Activated naive CD4-positive, alpha-beta T cell treated with anti-CD3 and anti-CD28 coated beads for 36 hours (primary cell): Measurements from ENCODE around the gene ARFGAP3. TPM values are rescaled to one million over a fixed set of nuclear protein-coding genes. Genes with fewer than 3 reads are reported as not detected.

Source experiments
- CTCF ChIA-PET: fragments of 350-600 bp; sonication (Branson Sonifier 250); formaldehyde crosslinking; loops from one replicate; lab custom pipeline; 2021; ENCODE audit warnings: antibody characterized with exemption; lab: Charles Lee
- DNase-seq: peaks from one replicate; pipeline ENCODE4 v3.0.0-alpha.2; 2020
- H3K27ac Mint-ChIP-seq: one replicate; pipeline ENCODE4 v1.8.0; 2021; ENCODE audit warnings: mild to moderate bottlenecking, mixed read lengths
- H3K27me3 Mint-ChIP-seq: one replicate; pipeline ENCODE4 v1.8.0; 2021; ENCODE audit warnings: low read depth, mixed read lengths
- H3K36me3 Mint-ChIP-seq: one replicate; pipeline ENCODE4 v1.8.0; 2021; ENCODE audit warnings: low read depth, mixed read lengths
- H3K4me1 Mint-ChIP-seq: one replicate; pipeline ENCODE4 v1.8.0; 2021; ENCODE audit warnings: low read depth, mixed read lengths
- H3K4me3 Mint-ChIP-seq: one replicate; pipeline ENCODE4 v1.8.0; 2021; ENCODE audit warnings: mild to moderate bottlenecking, moderate library complexity, mixed read lengths
- H3K9me3 Mint-ChIP-seq: one replicate; pipeline ENCODE4 v1.8.0; 2021; ENCODE audit warnings: mixed read lengths
- intact Hi-C: fragments of 100-400 bp; cut with micrococcal nuclease; formaldehyde crosslinking; loops from one replicate; pipeline ENCODE4 v1.15.1; 2023
- total RNA-seq, 2 experiments: library from RNA; stranded (reverse); gene quantifications; one replicate each; pipeline ENCODE4 v1.2.3, GENCODE V29; 2021

Gene ARFGAP3
- total RNA-seq, 2 experiments from 2014 or later = 25.6 to 28.6 TPM

DNA sequence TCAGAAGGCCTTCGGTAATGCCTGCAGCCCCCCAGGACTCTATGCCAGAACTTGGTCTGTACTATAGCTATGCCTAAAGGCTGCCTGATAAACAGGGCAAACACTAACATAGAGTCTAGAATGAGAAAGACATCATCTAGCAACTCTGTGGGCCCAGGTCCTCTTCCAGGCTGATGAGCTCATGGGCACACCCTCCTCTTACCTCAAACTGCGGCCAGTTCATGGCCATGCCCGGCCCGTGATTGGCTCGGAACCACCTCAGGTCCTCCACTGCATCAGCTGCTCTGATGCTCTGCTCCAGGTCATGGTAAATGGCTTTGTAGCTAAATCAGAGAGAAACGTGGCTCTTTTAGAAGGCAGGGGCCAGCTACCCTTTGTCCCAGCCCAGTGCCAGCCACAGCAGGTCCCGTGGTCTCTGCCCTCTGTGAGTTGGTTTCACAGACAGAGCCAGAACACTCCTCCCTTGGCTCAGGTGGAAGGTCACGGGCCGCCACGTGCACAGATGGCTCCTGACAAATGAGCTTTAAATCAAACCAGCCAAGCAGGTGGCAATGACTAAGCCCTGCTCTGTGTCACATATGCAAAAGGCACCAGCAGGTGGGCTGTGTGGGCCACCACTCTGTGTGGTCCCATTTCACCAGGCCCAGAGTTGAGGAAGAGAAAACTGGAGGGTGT, 25.0 kb upstream of the ARFGAP3 start:
- Mint-ChIP-seq H3K4me3 (no peak overlapping the region), H3K4me1 (no peaks in the 10 kb centered on the region), H3K27ac (no peak overlapping the region), H3K27me3 (no peaks in the 10 kb centered on the region), H3K9me3 (no peaks in the 10 kb centered on the region), H3K36me3 (peaks cover 5% of the 10 kb centered on the region)
- CTCF ChIA-PET = interaction anchor here (1.2 to 2.1 kb wide), 3 partner anchors 12 to 15 kb away, joined by 3 to 12 read pairs (median 3); no protein-coding TSS in a partner anchor
- DNase-seq = no peak
- intact Hi-C loops = no loop called here

GRCh38 chr22:42881298-42881697, 24.2 kb upstream of the ARFGAP3 start:
- intact Hi-C loops = no loop called here
- DNase-seq = no peak
- CTCF ChIA-PET = interaction anchor here (1.2 to 2.1 kb wide), 3 partner anchors 13 to 14 kb away, joined by 3 to 12 read pairs (median 3); no protein-coding TSS in a partner anchor
- Mint-ChIP-seq H3K4me3 (no peak overlapping the region), H3K36me3 (peaks cover 5% of the 10 kb centered on the region), H3K27me3 (no peaks in the 10 kb centered on the region), H3K4me1 (no peaks in the 10 kb centered on the region), H3K27ac (no peak overlapping the region), H3K9me3 (no peaks in the 10 kb centered on the region)

- Mint-ChIP-seq H3K27ac (no peak overlapping the region), H3K4me3 (no peak overlapping the region), H3K36me3 (peaks cover 5% of the 10 kb centered on the region), H3K9me3 (no peaks in the 10 kb centered on the region), H3K4me1 (no peaks in the 10 kb centered on the region), H3K27me3 (no peaks in the 10 kb centered on the region)
- DNase-seq = no peak
- CTCF ChIA-PET = interaction anchor here (0.6 kb wide), 1 partner anchor 168 kb away, joined by 4 read pairs; no protein-coding TSS in a partner anchor
- intact Hi-C loops = no loop called here
These were observed 23.7 kb upstream of the ARFGAP3 start for GRCh38 chr22:42880815-42881214.

GRCh38 chr22:42879371-42880021, 22.4 kb upstream of the ARFGAP3 start:
- intact Hi-C loops = no loop called here
- H3K4me1 Mint-ChIP-seq = no peaks in the 10 kb centered on the region
- peaks cover 5% of the 10 kb centered on the region for H3K36me3 Mint-ChIP-seq
- no peak overlapping the region for H3K4me3 Mint-ChIP-seq
- no peaks in the 10 kb centered on the region for H3K27me3 Mint-ChIP-seq
- H3K27ac Mint-ChIP-seq = no peak overlapping the region
- no peaks in the 10 kb centered on the region for H3K9me3 Mint-ChIP-seq
- CTCF ChIA-PET = no interaction called here
- no peak for DNase-seq

DNA sequence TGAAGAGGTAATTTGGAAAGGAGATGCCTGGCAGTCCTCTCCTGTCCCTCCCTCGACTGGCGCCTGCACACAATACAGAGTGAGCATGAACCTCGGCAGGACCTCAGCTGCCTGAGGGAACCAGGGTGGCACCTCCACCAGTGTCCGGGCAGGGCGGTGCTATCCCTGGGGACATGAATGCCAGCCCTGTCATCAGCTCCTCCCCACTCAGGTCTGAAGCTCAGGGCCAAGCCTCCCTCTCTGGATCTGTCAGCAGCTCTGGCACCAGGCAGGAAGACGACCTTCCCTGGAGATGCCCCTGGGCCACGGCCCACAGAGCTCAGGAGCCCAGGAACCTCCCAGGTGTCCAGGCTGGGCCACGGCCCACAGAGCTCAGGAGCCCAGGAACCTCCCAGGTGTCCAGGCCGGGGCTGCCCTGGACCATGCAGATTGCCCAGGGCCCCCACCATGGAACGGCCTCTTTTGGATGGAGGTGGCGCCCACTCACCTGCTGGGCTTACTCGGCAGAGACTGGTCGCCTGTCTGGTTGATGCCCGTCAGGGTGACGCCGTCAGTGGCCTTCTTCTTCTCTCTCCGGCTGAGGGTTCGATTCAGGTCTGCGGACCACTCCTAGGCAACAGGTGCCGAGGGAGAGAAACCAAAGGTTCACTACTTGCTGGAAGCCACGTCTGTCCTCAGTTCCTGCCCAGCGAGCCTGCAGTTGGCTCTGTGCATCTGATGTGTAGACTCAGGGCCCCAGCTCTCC, 21.7 kb upstream of the ARFGAP3 start:
- no peak for DNase-seq
- no peaks in the 10 kb centered on the region for H3K27me3 Mint-ChIP-seq
- CTCF ChIA-PET = no interaction called here
- H3K9me3 Mint-ChIP-seq = no peaks in the 10 kb centered on the region
- H3K4me3 Mint-ChIP-seq = no peak overlapping the region
- intact Hi-C loops = no loop called here
- H3K36me3 Mint-ChIP-seq = peaks cover 5% of the 10 kb centered on the region
- H3K27ac Mint-ChIP-seq = no peak overlapping the region
- H3K4me1 Mint-ChIP-seq = no peaks in the 10 kb centered on the region

DNA sequence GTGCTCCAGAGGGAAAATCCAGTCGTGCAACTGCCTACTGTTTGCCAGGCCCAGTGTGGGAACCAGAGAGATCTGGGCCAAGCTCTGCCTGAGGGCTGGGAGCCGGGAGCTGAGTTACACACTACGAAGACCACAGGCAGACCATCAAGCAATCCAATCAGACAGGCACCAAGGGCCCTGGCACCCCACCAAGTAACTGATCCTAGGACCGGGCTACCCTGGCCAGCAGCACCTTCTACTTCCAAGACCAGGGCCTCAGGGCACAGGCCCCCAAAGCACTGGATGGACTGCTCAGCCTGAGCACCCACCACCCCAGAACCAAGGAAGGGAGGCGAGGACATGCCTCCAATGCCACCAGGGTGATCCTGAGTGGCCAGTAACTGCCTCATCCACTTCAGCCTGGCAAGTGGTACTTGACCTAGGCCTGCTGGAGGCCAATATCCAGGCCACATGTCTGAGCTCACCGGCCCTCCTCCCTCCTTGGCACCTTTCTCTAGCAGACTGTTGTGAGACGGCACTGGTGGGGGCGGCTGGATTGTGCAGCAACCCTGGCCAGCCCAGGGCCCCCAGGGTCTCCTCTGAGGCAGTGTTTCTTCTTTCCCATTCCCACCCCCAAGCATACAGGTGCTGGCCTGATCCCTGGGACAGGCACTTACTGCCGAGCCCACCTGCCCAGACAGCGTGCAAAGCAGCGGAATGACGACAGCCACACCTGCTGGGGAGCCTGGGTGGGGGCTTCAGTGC, 20.7 kb upstream of the ARFGAP3 start:
- Mint-ChIP-seq H3K27ac (no peak overlapping the region), H3K36me3 (peaks cover under 1% of the 10 kb centered on the region), H3K9me3 (no peaks in the 10 kb centered on the region), H3K4me1 (no peaks in the 10 kb centered on the region), H3K4me3 (no peak overlapping the region), H3K27me3 (no peaks in the 10 kb centered on the region)
- intact Hi-C loops = no loop called here
- CTCF ChIA-PET = interaction anchor here (1.2 kb wide), 1 partner anchor 10 kb away, joined by 7 read pairs; no protein-coding TSS in a partner anchor
- no peak for DNase-seq

DNA sequence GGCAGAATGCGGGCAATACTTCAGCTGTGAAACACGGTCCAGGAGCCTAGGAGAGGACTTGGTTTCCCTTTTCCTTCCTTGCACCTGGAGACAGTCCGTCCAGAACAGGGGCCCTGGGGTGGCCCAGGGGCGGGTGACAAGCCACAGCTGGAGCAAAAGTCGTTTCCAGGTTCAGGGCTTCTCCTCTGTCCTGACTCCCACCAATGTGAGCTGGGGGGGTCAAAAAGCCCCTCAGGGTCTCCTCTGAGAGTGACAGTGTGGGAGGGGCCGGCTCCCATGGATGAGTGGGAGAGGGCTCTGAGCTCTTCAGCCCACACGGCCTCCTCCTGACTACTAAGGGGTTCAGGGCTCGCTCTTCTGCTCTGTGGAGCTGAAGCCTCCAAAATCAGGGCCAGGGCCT, 20.1 kb upstream of the ARFGAP3 start:
- no peaks in the 10 kb centered on the region for H3K4me1 Mint-ChIP-seq
- intact Hi-C loops = no loop called here
- no peak overlapping the region for H3K4me3 Mint-ChIP-seq
- H3K27me3 Mint-ChIP-seq = no peaks in the 10 kb centered on the region
- H3K27ac Mint-ChIP-seq = no peak overlapping the region
- no peaks in the 10 kb centered on the region for H3K9me3 Mint-ChIP-seq
- CTCF ChIA-PET = interaction anchor here (1.2 kb wide), 1 partner anchor 10 kb away, joined by 7 read pairs; no protein-coding TSS in a partner anchor
- H3K36me3 Mint-ChIP-seq = no peaks in the 10 kb centered on the region
- DNase-seq = no peak

GRCh38 chr22:42876041-42876440, 19.0 kb upstream of the ARFGAP3 start:
- CTCF ChIA-PET = no interaction called here
- no peaks in the 10 kb centered on the region for H3K27me3 Mint-ChIP-seq
- intact Hi-C loops = no loop called here
- no peak overlapping the region for H3K27ac Mint-ChIP-seq
- no peak overlapping the region for H3K4me3 Mint-ChIP-seq
- no peaks in the 10 kb centered on the region for H3K36me3 Mint-ChIP-seq
- no peaks in the 10 kb centered on the region for H3K4me1 Mint-ChIP-seq
- H3K9me3 Mint-ChIP-seq = no peaks in the 10 kb centered on the region
- no peak for DNase-seq

DNA sequence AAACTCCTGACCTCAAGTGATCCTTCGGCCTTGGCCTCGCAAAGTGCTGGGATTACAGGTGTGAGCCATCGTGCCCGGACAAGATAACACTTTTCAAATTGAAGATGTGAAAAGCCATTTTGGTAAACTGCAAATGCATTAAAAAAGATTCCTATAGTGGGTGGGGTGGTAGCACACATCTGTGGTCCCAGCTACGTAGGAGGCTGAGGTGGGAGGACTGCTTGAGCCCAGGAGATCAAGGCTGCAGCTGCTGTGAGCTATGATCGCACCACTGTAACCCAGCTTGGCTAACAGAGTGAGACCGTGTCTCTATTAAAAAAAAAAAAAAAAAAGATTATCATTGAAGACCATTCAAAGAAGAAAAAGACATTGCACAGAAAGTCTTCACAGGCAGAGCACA, 16.9 kb upstream of the ARFGAP3 start:
- no peak overlapping the region for H3K27ac Mint-ChIP-seq
- peaks cover 3% of the 10 kb centered on the region for H3K36me3 Mint-ChIP-seq
- intact Hi-C loops = no loop called here
- CTCF ChIA-PET = interaction anchor here (1.4 kb wide), 1 partner anchor 160 kb away, joined by 4 read pairs; no protein-coding TSS in a partner anchor
- no peak for DNase-seq
- no peaks in the 10 kb centered on the region for H3K4me1 Mint-ChIP-seq
- H3K9me3 Mint-ChIP-seq = no peaks in the 10 kb centered on the region
- no peaks in the 10 kb centered on the region for H3K27me3 Mint-ChIP-seq
- H3K4me3 Mint-ChIP-seq = no peak overlapping the region

DNA sequence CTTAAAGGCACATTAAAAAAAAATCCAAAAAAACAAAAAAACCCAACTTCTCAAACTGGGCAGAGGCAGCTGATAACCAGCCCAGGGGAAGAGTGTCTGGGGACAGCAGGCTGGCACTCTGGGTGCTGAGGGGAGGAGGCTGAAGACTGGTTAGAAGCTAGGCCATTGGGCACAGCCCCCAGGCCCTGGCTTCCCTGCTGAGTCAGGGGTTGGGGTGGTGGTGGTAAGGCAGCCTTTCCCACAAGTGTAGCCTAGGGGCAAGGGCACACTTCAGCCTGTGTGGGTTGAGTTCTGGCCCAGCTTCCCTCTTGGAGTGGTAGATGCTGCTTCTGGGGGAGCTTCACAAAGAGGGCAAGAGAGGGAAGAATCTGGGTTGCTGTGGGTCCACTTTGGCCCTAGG, 16.3 kb upstream of the ARFGAP3 start:
- Mint-ChIP-seq H3K36me3 (peaks cover 3% of the 10 kb centered on the region), H3K4me3 (no peak overlapping the region), H3K9me3 (no peaks in the 10 kb centered on the region), H3K27ac (no peak overlapping the region), H3K4me1 (no peaks in the 10 kb centered on the region), H3K27me3 (no peaks in the 10 kb centered on the region)
- DNase-seq = no peak
- CTCF ChIA-PET = interaction anchor here (1.4 kb wide), 1 partner anchor 161 kb away, joined by 4 read pairs; no protein-coding TSS in a partner anchor
- intact Hi-C loops = no loop called here

GRCh38 chr22:42872821-42873220, 15.7 kb upstream of the ARFGAP3 start:
- Mint-ChIP-seq H3K4me1 (peaks cover under 1% of the 10 kb centered on the region), H3K27ac (no peak overlapping the region), H3K36me3 (peaks cover 3% of the 10 kb centered on the region), H3K9me3 (no peaks in the 10 kb centered on the region), H3K27me3 (no peaks in the 10 kb centered on the region), H3K4me3 (no peak overlapping the region)
- DNase-seq = no peak
- intact Hi-C loops = no loop called here
- CTCF ChIA-PET = interaction anchor here (1.4 kb wide), 1 partner anchor 161 kb away, joined by 4 read pairs; no protein-coding TSS in a partner anchor
